ENCODE results near the gene GUCA1A.

Gene GUCA1A

DNA sequence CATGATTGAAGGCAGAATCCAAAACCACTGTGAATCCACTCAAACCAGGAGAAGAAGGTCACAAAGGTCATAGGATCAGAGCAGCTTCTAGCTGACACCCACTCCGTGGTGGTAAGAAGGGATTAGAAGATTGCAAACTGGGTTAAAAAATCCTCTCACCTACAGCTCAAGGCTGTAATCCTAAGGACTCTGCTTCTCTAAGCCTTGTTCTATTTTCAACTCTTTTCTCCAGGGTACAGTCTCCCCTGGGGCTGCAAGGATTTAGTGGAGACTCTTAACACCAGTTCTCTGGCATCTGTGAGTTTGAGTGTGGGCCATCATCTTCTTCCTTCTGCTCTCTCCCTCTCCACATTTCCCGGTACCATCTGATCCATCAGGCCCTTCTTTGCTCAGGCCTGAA lies at the start of gene GUCA1A:
GUCA1A (plus strand) TSS at position 264 of the 400 bp plus-strand sequence. CDS start 250 bp downstream, outside the sequence.
- DNase-seq, result no peak

DNA sequence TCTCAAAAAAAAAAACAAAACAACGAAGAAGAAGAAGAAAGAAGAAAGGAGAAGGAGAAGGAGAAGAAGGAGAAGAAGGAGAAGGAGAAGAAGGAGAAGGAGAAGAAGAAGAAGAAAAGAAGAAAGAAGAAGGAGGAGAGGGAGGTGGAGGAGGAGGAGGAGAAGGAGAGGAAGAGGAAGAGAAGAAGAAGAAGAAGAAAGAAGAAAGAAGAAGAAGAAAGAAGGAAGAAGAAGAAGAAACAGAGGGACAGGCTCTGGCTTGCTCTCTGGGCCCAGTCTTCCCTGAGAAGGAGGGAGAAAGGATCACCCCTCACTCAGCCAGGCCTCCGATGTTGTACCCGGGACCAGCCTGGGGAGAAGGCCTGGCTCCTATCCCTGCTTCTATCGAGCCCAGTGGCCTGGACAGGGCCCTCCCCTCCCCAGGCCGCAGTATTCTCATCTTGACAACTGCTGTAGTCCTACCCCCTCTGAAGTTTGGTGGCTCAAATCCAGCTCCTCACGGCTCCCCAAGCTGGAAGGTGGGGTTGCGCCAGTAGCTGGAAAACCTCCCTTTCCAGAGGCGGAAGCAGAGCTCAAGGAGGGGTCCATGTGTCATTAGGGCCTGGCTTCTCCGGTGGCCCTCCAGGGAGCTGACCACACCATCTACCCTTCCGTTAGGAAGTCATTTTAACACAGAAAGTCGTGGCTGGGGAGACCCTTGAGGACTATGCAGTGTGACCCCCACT lies 49.6 kb upstream of the GUCA1A start:
- DNase-seq, result no peak

DNA sequence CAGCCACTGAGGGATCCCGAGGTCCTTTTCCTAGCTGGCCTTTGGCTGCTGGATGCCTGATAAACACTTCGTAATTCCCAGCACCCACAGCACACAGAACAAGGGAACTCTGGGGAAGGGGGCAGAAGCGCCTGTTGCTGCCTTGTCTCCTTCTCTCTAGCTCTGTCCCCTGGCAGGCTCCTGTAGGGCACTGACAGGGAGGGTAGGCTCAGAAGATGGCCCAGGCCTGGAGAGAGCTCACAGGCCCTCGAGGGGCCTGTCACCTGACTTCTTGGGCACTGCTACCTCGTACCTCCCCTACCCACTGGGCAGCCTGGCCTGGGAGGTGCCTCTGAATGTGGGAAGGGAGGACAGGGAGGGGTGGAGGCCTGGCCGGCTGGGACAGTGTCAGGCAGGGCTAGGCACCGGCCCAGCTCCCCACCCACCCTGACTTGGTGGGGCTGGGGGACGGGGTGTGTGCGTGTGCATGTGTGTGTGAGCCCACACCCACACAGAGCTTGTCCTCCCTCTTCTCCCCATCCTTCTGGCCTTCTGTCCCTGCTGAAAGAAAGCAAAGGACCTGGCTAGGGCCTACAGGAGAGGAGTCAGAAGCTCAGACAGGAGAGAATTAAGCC lies 48.8 kb upstream of the GUCA1A start:
- DNase-seq, result no peak

DNA sequence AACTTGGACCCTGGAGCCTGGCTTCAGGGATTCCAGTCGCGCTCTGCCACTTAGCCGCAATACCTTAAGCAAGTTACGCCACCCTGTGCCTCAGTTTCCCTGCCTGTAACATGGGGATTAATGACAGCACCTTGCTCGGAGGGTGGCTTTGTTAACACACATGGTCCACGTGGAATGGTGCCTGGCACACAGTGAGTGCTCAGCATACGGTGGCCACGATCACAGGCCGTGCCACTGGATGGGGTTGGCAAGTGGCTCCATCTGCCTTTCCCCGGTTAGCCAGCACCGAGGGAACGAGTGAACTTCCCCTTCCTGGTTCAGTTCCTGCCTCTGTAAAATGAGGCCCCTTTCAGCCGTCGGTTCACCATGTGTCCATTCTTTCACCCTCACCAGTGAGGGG lies 47.9 kb upstream of the GUCA1A start:
- DNase-seq, result no peak

DNA sequence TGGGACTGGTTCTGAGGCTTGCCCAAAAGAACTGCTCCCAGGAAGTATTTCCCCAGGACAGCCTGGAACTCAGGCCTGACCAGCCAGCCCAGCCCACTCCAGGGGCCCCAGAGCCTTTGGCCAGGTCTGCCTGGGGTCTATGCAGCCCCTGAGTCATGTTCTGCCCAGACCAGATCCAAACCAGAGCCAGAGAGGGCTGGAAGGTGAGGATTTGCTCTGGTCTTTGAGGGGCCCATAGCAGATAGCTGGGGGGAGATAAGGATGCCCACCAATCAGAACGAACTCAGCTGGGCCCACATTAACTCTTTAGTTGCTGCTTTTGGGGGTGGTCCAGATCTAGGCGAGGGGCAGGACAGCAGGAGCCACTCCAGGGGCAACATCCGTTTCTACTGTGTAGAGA lies 47.5 kb upstream of the GUCA1A start:
- no peak for DNase-seq

DNA sequence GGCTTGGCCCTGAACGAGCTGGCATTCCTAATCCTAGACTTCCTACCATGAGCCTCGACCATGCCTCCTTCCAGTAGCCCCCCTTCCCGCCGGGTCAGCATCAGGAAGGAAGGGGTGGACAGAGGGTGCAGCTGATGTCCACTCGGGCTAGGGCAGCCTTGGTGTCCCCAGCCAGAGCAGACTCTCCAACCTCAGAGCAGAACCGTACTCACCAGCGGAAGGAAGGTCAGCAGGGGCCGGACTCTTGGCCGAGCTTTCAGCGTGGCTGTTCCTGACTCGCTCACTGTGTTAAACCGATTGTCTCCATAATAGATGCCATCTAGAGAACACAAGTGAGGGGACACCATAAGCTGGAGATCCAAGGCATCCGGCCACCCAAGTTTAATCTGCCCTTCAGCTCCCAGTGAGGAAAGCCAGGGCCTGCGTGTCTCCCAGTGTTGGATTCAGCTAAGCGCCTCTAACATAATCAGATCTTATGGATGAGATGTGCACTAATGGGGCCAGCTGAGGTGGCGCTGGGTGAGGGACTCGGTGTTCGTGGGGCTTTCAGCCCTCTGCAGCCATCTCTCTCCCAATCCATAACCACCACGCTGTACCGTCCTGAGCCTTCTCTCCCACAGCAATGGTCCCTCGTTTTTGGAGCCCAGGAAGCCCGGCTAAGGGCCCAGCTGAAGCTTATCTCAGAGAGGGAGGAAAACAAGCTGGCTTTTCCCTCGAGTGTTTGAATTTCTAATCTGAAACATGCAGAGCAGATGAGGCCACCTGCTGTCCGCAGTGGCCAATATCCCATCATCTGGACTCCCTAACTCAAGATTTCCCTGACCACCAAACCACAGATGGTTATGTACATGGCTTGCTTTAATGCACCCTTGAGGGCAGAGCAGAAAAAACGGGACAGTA lies 44.5 kb upstream of the GUCA1A start:
- no peak for DNase-seq

DNA sequence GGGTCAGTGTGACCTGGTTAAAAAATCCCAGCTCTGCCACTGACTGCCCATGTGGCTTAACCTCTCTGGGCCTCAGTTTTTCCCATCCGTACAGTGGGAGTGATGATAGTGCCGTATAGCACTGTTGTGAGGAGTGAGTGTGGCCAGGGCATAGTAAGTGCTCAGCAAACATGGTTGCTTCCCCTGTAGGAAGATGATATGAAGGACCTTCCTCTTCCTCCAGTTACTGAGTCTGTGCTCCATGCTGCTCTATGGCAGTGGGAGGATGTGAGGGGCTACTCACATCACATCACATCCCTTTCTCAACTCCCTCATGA lies 43.8 kb upstream of the GUCA1A start:
- DNase-seq, result no peak

DNA sequence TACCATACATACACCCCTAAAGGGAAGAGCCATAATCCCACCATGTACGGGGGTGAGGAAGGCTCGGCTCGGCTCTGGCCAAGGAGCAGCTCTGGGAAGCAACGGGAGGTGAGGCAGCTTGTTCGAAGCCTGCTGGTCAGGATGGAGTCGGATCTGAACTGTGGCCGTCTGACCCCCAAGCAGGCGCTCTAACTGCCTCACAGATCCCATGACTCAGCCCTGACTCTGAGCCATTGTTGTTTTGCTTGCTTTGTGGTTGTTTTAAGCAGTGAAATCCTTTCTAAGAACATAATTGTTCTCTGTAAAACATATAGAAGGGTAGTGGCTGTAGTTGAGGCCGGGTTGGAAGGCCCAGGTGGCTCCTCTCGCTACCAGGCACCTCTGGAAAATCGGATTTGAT lies 41.6 kb upstream of the GUCA1A start:
- no peak for DNase-seq

DNA sequence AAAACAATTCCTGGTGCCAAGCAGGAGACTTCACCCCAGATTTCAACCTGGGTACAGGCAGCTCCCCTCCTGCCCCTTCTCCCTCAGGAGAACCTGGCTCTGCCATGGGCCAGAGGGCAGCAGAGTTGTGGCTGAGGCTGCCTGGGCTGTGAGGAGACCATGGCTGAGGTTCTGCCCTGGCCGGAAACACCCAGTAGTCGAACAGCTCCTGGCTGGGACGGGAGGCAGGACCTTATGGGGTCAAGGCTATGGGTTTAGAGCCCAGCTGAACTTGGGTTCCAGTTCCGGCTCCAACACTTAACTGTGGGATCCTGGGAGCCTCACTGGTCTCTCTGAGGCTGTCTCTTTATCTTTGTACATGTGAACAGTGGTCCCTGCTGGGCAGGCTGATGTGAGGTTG lies 39.2 kb upstream of the GUCA1A start:
- DNase-seq, result no peak

DNA sequence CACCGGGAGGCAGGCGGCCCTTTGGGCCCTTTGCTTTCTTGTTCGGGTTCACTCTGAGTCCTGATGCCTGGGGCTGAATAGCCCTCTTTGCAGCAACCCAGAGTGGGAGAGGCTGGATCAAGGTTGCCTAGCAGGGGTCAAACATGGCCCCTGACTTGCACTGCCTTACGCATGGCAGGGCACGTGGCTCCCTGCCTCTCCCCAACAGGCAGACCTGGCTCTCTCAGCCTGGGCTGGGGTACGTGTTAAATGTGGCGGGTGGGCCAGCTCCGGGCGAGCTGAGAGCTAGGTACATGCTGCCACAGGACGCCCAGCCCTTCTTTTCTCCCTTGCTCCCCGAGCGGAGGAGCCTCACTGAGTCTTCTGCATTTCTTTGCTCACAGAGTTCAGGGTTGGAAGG lies 38.0 kb upstream of the GUCA1A start:
- DNase-seq, result no peak

DNA sequence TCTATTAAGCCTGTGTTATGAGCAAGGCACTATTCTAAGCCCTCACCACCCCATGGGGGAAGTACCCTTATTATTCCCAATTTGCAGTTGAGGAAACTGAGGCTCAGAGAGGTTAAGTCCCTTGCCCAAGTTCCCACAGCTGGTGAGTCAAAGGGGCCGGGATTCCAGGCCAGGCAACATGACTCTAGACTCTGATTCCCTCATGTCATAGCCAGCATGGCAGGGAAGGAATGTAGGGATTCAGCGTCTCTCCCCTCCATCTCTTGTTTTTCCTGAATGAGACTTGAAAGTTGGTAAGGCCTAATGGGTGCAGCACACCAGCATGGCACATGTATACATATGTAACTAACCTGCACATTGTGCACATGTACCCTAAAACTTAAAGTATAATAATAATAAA lies 37.4 kb upstream of the GUCA1A start:
- DNase-seq, result no peak

DNA sequence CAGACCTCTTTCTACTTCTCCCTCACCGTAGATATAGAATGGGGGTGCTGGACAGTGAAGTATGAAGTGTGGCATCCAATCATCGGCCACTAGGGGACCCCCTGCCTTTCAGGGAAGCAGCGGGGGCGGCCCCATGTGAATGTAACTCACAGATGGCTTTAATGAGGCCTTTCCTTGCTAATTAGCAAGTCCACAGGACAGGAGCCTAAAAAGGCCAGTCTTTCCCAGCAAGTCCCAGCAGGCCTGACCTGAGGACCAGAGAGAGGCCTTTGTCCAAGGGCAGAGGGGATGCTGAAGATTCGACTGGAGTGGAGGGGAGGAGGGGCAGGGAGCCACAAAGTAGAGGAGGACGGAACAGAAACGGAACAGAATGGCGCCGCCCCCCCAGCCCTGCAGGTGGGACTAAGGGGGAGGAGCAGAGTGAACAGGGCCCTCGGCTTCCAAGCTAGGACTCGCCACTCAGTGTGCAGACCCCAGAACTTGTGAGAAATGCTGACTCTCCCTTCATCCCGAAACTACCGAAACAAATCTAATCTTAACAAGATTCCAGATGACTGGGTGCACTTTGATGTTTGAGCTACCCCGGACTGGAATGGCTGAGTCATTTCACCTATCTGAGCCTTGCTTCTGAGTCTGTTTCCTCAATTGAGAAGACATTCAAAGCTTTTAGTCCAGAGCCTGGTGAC lies 36.5 kb upstream of the GUCA1A start:
- DNase-seq, result no peak

DNA sequence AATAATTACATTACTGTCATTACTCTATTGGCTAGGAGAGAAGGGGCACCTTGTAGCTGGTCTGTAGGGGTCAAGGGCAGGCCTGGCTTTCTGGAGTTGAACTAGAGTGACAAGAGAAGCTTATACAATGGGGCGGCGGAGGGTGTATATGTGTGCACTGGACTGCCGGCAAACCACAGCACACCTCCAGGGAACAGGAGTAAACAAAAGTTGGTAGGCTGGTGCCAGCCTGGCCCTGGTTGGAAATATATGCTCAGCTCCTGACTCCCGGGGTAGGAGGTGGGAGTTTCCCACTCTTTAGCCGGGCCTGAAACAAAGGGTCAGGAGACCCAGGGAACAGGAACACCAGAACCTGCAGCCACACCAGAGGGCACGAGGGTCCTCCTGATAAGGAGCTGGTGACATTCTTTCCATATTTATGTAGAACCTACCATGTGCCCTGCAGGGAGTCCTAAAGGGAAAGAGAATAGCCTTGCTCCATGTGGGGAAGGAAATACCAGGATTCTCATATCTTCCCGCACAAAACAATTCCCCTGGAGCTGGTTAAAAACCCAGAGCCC lies 35.9 kb upstream of the GUCA1A start:
- no peak for DNase-seq

DNA sequence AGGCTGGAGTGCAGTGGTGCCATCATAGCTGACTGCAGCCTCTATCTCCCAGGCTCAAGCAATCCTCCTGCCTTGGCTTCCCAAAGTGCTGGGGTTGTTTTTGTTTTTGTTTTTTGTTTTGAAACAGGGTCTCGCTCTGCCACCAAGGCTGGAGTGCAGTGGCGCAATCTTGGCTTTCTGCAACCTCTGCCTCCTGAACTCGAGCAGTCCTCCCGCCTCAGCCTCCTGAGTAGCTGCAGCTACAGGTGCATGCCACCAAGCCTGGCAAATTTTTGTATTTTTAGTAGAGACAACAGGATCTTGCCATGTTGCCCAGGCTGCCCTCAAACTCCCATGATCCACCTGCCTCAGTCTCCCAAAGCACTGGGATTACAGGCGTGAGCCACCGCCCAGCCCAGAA lies 35.0 kb upstream of the GUCA1A start:
- DNase-seq, result no peak

DNA sequence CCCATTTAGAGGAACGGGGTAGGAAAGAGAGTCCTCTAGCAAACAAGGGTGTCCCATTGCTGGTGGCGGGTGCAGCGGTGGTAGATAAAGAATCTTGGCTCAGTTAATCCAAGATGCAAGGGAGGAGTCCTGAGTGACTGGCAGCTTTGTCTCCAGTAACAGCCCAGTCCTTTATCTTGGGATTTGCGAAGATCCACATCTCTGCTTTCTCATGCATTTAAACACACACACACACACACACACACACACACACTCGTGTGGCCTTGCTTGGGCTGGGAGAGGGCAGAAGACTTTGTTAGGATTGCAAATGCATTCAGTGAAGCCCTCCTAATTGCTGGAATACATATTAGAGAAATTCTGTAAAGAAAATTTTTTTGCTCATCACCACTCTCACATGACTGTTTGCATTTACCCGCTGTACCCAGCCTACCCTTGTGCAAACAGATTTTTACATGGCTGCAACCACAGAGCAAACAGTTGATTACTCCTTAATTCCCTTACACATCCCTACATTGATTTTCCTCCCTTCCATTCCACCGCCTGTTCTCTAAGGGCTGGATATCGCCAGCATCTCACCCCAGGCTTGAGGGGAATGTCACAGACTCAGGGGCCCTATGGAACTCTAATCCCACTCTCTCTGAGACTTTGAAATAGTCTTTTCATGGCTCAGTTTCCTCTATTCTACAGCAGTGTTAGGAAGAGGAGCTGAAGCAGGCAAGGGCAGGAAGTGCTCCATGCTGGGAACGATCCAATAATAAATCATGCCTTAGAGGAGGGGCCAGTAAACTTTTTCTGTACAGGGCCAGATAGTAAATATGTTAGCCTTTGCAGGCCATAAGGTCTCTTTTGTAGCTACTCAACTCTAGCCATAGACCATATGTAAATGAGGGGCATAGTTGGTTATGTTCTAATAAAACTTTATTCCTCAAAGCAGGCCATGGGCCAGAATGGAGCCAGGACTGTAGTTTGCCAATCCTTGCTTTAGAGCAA lies 34.2 kb upstream of the GUCA1A start:
- no peak for DNase-seq

DNA sequence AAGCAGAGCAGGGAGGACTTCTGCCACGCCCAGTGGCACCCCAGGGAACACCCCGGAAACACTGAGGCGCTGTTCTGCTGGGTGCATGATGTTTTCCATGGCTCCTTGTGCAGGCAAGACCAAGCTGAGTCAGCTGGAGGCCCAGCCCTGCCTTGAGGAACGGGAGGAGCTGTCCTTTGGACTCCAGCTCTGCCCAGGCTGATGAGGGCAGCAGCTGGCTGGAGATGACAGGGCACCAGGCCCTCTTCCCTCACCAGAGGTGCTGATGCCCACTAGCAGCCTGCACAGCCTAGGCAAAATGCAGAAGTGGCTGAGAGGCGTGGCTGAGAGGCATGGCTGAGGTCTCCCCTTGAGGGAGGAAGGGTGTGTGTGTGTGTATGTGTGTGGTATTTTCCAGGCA lies 33.1 kb upstream of the GUCA1A start:
- DNase-seq, result no peak

DNA sequence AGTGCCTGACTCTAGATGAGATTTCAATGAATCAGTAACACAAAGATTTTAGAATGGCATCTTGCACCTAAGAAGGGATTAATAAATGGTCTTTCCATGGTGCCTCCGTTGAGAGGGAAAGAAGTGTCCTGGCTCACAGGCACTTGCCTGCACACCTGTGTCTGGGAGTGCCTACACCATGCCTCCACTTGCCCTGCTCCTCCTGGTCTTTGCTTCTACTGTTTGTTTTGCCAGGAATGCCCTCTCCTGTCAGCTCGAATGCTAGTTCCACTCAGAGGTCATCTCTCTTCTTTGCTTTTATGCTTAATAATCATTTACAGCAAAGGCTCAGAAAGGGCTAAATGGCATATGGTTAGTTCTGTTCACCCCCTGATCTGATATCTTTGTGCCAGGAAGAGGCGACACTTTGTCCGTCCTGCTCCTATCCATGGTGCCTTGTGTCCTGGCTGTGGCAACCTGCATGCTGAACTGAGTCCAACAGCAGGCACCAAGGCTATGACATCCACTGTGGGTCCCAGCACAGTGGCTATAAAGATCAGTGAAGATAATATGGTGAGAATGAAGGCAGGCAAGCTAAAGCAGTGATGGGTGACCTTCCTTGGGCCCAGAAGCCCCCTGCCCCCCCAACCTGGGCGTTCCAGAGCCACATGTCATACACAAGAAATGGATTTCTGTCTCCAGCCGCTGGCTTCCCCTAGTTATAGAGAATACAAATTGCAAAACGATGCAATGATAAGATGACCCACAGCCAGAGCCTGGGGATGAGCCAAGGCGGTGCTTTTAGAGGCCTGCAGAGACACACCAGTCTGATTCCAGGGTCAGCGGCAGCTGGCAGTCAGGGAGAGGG lies 32.2 kb upstream of the GUCA1A start:
- DNase-seq, result no peak

DNA sequence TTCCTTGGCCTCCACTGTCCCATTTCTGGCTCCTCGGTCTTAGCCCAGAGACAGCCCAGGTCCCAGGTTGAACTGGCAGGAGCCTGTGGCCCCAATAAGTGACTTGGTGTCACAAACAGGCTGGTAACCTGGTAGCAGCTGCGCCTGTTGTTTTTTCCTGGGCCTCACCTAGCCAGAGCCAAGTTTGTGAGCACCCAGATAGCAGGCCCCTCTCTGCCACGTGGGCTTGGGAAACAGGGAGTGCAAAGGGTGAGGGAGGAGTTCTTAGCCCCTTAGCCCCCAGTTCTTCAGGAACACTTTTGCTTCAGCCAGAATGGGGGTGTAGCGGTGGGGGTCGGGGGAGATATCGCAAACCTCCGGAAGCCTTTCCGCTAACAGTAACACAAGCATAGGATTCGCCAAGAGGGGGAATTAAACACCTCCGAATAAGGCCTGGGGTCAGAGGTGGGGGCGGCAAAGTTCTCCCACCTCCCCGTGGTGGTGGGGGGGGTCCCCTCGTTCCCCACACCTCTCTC lies 31.5 kb upstream of the GUCA1A start:
- DNase-seq, result no peak

DNA sequence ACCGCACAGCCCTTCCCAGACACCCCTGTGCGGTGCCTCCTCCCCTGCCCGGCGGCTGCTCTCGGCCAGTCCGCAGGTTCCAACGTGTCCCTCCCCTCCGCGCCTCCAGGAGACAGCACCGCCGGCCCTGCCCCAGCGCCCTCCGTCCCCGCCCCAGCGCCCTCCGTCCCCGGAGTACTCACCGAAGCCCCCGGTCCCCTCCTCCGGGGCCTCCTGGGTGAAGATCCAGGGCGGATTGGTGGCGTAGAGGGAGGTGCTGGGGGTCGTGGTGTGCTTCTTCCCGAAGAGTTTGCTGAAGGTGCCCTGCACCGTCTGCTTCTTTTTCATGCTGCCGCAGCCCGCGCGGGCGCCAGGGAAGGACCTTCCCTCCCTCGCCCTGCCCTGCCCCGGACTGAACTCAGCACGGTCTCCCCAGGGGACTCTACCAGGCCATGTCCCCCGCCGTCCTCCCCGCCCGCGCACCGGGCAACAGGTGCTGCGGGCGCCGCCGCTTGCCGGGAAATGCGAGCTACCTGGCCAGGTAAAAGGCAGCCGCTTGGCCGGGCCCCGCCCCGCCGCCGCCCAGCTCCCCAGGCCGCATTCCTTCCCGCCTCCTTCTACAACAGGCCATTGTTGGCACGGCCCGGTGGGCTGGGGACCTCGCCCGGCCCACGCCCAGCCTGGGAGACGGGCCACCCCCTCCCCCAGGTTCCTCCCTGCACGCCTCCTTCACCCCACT lies 30.9 kb upstream of the GUCA1A start, which contains the start of gene C6orf132:
C6orf132 (minus strand) TSS at position 503 of the 718 bp plus-strand sequence; CDS start at position 327, 176 bp downstream.
- DNase-seq, result no peak

DNA sequence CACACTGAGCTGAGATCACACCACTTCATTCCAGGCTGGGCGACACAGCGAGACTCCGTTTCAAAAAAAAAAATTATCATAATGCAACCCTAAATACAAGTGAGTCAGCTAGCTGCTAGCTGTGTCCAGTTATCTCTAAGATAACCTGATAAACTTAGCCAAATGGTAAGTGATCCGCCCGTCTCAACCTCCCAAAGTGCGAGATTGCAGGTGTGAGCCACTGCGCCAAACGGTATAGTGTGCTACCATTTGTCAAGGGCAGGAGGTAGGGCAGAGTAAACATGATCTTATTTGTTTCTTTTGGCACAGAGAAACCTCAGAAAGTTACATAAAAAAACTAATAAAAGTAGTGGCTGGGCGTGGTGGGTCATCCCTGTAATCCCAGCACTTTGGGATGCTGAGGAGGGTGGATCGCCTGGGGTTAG lies 26.0 kb upstream of the GUCA1A start:
- DNase-seq, result no peak

Measured in SIG-M5 (cell line).